ENCODE results near the gene PRR5L.

Gene PRR5L

GRCh38 chr11:36328966-36329673, 33.0 kb downstream of the PRR5L start:
- no peak for DNase-seq

DNA sequence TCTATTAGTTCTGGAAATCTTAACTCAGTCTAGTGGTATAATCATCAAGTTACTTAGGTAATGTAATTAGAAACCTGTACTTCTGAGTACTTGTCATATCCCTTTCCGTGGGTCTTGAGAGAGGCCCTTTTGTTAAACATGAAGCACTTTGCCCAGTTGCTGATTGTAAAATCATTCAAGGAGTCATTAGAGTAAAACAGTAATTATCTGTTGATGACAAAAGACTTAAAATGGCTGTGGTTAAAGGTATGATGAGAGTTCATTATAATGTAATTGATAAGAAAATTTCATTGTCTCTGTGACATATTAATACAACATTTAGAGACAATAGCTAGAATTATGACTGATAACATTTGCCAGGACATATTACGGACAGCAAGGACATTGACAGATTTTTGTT, 34.3 kb downstream of the PRR5L start:
- no peak for DNase-seq

DNA sequence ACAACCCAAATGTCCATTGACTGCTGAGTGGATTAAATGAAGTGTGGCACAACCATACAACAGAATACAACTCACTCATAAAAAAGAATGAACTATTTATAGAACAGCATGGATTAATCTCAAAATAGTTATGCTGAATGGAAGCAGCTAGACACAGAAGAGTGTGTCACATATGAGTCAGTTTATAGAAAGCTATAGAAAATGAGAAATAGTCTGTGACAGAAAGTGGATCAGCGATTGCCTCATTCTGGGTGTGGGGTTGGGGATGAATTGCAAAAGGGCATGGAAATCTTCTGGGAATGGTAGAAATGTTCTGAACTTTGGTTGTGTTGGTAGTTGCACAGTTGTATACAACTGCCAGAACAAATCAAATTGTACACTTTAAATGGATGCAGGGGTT, 37.4 kb downstream of the PRR5L start:
- no peak for DNase-seq

DNA sequence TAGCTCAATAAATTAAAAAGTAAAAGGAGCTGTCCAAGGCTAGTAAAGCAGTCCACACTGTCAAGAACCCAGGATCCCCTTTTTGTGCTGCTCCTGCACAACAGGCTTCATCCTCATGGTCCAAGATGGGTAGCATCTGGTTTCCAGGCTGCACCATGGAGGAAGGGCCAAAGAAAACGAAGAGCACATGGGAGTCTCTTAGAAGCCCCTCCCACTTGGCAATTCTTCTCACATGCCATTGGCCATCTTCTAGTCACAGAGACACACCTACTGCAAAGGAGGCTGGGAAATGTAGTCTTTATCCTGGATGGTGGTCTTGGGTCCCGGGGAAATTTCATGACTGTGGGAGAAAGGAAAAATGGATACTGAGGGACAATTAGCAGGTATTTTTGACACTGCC, 37.8 kb downstream of the PRR5L start:
- no peak for DNase-seq

DNA sequence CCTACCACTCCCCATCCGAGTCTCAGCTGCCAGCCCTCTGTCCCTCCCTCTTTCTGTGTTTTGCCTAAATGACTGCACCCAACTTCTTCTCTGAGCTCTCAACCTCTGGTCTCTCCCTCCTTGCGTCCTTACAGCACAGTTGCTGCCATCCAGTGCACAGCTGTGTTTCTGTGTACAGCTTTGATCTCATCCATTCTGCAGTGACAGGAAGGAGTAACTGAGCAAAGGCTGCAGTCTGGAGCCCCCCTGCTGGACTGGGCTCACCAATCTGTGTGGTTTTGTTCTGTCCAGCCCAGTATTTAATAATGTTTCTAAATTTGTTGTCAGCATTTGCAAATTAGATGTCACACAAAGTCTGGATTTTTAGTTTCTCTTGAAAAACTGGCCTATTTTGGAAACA, 43.8 kb downstream of the PRR5L start:
- DNase-seq, result no peak

GRCh38 chr11:36340897-36341296, 44.8 kb downstream of the PRR5L start:
- DNase-seq, result no peak

GRCh38 chr11:36341915-36342314, 45.8 kb downstream of the PRR5L start:
- no peak for DNase-seq

DNA sequence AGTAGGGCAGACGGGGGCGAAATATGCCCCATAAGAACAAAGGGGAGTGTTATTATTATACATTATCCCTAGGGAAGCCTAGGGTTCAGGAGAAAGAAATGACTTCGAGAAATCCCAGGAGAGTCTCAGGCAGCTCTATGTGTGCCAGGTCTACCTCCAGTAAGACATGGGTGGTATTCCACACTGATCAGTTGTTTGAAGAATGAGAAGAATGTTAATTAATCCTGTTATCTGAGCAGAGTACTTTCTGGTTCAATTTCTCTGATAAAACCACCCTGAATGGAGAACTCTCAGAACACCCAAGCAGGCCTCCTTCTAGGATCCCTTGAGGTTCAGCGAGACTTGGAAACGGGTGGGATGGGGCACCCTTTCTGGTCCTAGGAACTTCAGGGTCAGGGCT, 46.2 kb downstream of the PRR5L start:
- no peak for DNase-seq

DNA sequence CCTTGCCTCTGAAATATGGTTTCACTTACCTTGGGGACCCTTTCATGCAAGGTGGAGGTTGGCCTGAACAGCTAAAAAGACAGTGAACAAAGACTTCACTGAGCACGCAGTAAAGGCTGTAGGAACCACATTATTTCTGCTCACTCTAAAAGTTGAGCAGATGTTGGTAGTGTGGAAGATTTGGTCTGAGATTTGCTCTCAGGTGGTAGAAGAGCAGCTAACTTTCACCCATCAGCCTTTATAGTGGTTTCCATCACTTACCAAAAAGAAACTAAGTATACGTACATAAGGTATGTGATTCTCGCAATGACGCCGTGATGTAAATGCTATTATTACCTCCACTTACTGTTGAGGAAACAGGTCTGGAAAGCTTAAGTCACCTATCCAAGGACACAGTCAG, 47.3 kb downstream of the PRR5L start:
- DNase-seq, result no peak

- DNase-seq, result no peak
Observed at GRCh38 chr11:36345084-36345511, 49.0 kb downstream of the PRR5L start.

- no peak for DNase-seq
Observed at GRCh38 chr11:36345535-36346141, 49.5 kb downstream of the PRR5L start.

- DNase-seq, result no peak
Observed at GRCh38 chr11:36346562-36347383, 50.7 kb downstream of the PRR5L start.

DNA sequence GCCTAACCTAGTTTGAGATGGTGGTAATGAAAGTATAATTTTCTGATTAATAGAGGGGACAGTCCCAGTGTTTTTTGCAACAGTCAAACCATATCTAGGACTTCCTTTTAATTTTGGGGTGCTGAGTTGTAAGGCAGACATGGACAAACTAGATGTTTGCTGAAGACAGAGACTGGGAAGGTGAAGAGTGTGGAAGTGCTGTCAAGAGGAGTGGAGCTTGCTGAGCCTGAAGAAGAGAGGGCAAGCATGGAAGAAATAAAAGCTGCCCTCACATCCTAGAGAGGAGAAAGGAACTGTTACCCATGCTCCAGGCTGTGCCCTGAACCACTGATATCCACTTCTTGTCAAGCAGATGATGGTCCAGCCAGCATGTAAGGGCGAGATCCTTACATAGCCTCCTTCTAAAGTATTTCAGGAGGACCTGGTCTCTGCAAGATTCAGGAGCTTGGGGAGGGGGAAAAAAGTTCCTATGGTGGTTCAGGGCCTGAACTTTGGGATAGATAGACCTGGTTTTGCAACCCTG, 51.4 kb downstream of the PRR5L start:
- DNase-seq, result no peak

DNA sequence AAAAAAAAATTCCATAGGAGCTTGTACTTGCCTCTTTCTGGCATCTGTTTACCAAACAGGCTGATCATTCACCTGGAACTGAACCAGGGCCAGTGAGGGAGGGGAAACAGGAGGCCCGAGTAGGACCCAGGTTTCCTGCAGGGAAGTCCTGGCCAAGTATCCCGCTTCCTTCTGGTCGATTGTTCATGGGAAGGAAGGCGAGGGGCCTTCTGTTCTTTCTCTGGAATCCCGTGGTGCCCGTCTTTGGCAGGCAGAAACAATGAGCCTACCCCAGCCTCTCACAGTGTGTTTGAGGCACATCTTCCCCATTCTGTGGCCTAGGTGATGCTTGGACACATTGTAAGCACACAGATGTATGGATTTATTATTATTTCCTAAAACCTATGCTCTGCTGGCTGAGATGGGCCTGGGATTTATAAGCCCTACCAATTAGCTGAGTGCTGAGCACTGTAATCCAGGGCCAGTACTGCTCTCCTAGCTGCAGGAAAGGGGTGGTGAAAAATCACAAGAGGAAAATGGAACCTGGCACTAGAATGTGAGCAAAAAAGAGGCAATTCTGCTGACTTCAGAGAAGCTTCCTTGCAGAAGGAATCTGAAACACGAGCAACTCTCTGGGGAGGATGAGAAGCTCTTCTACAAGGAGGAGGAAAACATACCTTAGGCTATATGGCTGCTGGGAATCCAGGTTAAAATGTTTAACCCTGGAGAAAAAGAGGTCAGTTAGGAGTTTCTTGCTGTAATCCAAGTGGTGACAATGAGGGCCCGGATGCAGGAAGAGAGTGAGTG, 53.5 kb downstream of the PRR5L start:
- DNase-seq, result no peak

DNA sequence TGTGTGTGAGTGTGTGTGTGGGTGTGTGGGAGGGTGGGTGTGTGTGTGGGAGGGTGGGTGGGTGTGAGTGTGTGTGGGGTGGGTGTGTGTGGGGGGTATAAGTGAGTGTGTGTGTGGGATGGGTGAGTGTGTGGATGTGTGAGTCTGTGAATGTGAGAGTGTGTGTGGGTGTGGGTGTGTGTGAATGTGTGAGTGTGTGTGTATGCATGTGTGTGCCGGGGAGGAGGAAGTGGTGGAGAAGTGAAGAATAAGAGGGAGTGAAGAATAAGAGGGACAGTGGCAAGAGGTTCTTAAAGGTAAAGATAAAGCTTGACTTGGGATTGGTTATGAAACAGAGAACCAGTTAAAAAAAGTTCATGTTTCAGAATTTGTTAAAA, 54.0 kb downstream of the PRR5L start:
- DNase-seq, result no peak

- DNase-seq, result no peak
Observed at GRCh38 chr11:36352922-36353321, 56.8 kb downstream of the PRR5L start.

- no peak for DNase-seq
Observed at GRCh38 chr11:36354221-36355003, 58.3 kb downstream of the PRR5L start.

DNA sequence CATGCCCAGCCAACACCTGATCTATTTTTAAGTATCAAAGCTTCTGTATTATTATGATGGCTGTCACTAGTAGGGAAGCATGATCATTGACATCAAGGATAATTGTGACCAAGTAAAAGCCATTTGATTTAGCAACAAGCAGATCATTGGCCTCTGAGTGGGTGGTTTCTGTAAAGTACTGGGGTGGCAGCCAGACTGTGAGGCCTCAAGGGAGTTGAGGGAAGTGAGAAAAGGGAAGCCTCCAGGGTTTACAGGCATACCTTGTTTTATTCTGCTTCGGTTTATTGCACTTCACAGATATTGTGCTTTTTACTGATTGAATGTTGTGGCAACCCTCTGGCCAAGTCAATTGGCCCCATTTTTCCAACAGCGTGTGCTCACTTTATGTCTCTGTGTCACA, 60.1 kb downstream of the PRR5L start:
- DNase-seq, result peak; percentile 34

GRCh38 chr11:36357831-36358230, 61.7 kb downstream of the PRR5L start:
- no peak for DNase-seq

DNA sequence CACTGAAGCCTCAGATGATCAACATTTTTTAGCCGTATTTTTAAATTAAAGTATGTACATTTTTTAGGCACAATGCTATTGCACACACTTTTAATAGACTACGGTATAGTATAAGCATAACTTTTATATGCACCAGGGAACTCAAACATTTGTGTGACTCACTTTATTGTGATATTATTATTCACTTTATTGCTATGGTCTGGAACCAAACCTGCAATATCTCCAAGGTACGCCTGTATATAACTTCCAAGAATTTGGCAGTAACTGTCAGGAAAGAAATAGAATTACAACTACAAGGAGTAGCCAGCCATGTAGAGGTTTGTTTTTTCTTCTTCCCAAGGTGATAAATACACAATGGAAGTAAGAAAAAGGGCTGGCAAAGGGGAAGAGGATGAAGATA, 62.3 kb downstream of the PRR5L start:
- no peak for DNase-seq

DNA sequence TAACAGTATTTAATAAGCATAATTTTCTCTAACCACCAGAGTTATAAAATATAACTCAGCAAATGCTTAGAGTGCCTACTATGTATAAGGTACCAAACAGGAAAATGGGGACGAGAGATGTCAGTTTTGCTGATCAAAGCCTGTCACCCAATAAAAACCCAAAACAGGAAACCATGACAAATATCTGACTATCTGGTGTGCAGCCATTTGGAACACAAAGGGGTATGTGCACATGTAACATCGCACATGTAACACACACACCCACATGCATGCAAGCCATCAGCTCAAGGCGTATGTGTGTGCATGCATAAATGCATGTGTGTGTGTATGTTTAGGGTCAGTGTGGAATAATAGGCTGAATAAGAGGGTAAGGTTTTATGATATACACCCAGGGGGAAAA, 64.2 kb downstream of the PRR5L start:
- no peak for DNase-seq

GRCh38 chr11:36360826-36361415, 64.8 kb downstream of the PRR5L start:
- DNase-seq, result no peak

Data from GF-D8 (cell line).